Liver (tissue), 3 donors: Measurements from ENCODE around the gene RNGTT.
A peak's percentile ranks its signal among the peaks of the same experiment; 100 is the strongest.

Experiments used
- EGR1 ChIP-seq, 2 donors: IDR thresholded peaks; 2 replicates each; pipeline ENCODE4 v1.6.1; 2016 to 2018; ENCODE audit warnings: antibody characterized with exemption in 2 of 2, low read depth in 2 of 2
- FOXA1 ChIP-seq: IDR thresholded peaks from 2 replicates; pipeline ENCODE4 v1.6.1; 2016; ENCODE audit warnings: antibody characterized with exemption
- GABPA ChIP-seq, 2 donors: IDR thresholded peaks in 1 of 2; conservative IDR thresholded peaks in 1 of 2; 2 replicates each; pipeline ENCODE4 v1.6.1; 2016; ENCODE audit warnings: antibody characterized with exemption in 2 of 2, mild to moderate bottlenecking in 1 of 2, moderate library complexity in 1 of 2
- JUND ChIP-seq, 2 donors: IDR thresholded peaks; 2 replicates each; pipeline ENCODE4 v1.6.1; 2016; ENCODE audit warnings: antibody characterized with exemption in 2 of 2
- RAD21 ChIP-seq, 2 donors: IDR thresholded peaks; 2 replicates each; pipeline ENCODE4 v1.6.1; 2016; ENCODE audit warnings: antibody characterized with exemption in 2 of 2, mild to moderate bottlenecking in 2 of 2
- SP1 ChIP-seq: IDR thresholded peaks from 2 replicates; pipeline ENCODE4 v1.6.1; 2018; ENCODE audit warnings: antibody characterized with exemption, mild to moderate bottlenecking
- TAF1 ChIP-seq: conservative IDR thresholded peaks from 2 replicates; pipeline ENCODE4 v1.6.1; 2016; ENCODE audit warnings: antibody characterized with exemption, mild to moderate bottlenecking
- YY1 ChIP-seq: IDR thresholded peaks from 2 replicates; pipeline ENCODE4 v1.6.1; 2016; ENCODE audit warnings: antibody characterized with exemption, mild to moderate bottlenecking
- TF ChIP-seq, protein P1 (sequence below): fragments of 150-350 bp; IDR thresholded peaks from 2 replicates; pipeline ENCODE4 v1.5.1; 2017; ENCODE audit warnings: improper control_type of control experiment, low read depth, low read length; ENCODE audit not compliant: missing input control
- TF ChIP-seq, protein P2 (sequence below): IDR thresholded peaks from 2 replicates; pipeline ENCODE4 v1.6.1; 2016; ENCODE audit warnings: antibody characterized with exemption
- TF ChIP-seq, protein P3 (sequence below): IDR thresholded peaks from 2 replicates; pipeline ENCODE4 v1.6.1; 2016; ENCODE audit warnings: antibody characterized with exemption, mild to moderate bottlenecking
- TF ChIP-seq, protein P4 (sequence below): IDR thresholded peaks from 2 replicates; pipeline ENCODE4 v1.6.1; 2016; ENCODE audit warnings: antibody characterized with exemption
- donor health status: healthy.
- donor health status: healthy.

DNA sequence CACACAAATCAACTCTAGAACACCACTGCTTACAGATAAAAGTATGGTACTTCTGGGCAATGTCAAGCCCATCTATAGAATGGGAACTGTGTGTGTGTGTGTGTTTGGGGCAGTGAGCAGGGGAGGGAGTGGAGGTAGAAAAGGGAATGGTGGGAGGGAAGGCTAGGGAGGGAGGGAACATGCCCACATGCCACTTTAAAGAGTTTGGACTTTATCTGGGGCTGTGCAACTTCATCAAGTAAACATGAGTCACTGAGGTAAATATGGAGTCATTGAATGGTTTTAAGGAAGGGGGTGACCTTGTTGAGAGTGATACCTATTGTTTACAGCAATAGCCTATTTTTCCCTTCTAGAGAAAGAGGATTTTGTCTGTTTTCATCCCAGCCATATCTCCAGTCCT is 22.5 kb upstream of the RNGTT start:
- TF ChIP-seq, protein P1, sequence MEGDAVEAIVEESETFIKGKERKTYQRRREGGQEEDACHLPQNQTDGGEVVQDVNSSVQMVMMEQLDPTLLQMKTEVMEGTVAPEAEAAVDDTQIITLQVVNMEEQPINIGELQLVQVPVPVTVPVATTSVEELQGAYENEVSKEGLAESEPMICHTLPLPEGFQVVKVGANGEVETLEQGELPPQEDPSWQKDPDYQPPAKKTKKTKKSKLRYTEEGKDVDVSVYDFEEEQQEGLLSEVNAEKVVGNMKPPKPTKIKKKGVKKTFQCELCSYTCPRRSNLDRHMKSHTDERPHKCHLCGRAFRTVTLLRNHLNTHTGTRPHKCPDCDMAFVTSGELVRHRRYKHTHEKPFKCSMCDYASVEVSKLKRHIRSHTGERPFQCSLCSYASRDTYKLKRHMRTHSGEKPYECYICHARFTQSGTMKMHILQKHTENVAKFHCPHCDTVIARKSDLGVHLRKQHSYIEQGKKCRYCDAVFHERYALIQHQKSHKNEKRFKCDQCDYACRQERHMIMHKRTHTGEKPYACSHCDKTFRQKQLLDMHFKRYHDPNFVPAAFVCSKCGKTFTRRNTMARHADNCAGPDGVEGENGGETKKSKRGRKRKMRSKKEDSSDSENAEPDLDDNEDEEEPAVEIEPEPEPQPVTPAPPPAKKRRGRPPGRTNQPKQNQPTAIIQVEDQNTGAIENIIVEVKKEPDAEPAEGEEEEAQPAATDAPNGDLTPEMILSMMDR = no peak
- TF ChIP-seq SP1 (no peak), JUND (IDR thresholded peaks at IDR 0.05) (peak in 1 of 2 donors; percentile 56), TAF1 (no peak), EGR1 (IDR thresholded peaks at IDR 0.05; ENCODE audit: low read depth in 2 of 2) (no peak), GABPA (IDR thresholded peaks at IDR 0.05 in 1 of 2, conservative IDR thresholded peaks at IDR 0.05 in 1 of 2) (no peak), FOXA1 (no peak), RAD21 (IDR thresholded peaks at IDR 0.05) (no peak), YY1 (no peak)
- TF ChIP-seq, protein P2, sequence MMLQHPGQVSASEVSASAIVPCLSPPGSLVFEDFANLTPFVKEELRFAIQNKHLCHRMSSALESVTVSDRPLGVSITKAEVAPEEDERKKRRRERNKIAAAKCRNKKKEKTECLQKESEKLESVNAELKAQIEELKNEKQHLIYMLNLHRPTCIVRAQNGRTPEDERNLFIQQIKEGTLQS = no peak
- TF ChIP-seq, protein P3, sequence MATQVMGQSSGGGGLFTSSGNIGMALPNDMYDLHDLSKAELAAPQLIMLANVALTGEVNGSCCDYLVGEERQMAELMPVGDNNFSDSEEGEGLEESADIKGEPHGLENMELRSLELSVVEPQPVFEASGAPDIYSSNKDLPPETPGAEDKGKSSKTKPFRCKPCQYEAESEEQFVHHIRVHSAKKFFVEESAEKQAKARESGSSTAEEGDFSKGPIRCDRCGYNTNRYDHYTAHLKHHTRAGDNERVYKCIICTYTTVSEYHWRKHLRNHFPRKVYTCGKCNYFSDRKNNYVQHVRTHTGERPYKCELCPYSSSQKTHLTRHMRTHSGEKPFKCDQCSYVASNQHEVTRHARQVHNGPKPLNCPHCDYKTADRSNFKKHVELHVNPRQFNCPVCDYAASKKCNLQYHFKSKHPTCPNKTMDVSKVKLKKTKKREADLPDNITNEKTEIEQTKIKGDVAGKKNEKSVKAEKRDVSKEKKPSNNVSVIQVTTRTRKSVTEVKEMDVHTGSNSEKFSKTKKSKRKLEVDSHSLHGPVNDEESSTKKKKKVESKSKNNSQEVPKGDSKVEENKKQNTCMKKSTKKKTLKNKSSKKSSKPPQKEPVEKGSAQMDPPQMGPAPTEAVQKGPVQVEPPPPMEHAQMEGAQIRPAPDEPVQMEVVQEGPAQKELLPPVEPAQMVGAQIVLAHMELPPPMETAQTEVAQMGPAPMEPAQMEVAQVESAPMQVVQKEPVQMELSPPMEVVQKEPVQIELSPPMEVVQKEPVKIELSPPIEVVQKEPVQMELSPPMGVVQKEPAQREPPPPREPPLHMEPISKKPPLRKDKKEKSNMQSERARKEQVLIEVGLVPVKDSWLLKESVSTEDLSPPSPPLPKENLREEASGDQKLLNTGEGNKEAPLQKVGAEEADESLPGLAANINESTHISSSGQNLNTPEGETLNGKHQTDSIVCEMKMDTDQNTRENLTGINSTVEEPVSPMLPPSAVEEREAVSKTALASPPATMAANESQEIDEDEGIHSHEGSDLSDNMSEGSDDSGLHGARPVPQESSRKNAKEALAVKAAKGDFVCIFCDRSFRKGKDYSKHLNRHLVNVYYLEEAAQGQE = no peak
- TF ChIP-seq, protein P4, sequence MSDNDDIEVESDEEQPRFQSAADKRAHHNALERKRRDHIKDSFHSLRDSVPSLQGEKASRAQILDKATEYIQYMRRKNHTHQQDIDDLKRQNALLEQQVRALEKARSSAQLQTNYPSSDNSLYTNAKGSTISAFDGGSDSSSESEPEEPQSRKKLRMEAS = no peak
